Activated CD8-positive, alpha-beta memory T cell treated with anti-CD3 and anti-CD28 coated beads, Interleukin-2, amount 50 U/mL, for 48 hours (primary cell): ENCODE results near the gene ARHGEF17.

Experiments
- DNase-seq: peaks from one replicate; pipeline ENCODE4 v3.0.0-alpha.2; 2020

The ARHGEF17 gene

GRCh38 chr11:73360743-73361369 is 52.8 kb downstream of the ARHGEF17 start:
- DNase-seq: no peak

- DNase-seq: no peak
Observed at GRCh38 chr11:73361953-73362776, 54.1 kb downstream of the ARHGEF17 start.

GRCh38 chr11:73363147-73363546 is 55.1 kb downstream of the ARHGEF17 start:
- no peak for DNase-seq

- DNase-seq: no peak
Observed at GRCh38 chr11:73365352-73366264, 57.5 kb downstream of the ARHGEF17 start.

- no peak for DNase-seq
Observed at GRCh38 chr11:73366265-73366610, 58.2 kb downstream of the ARHGEF17 start.

- DNase-seq: no peak
Observed at GRCh38 chr11:73366953-73367352, 58.9 kb downstream of the ARHGEF17 start.

- peak; percentile 60 for DNase-seq
Observed at GRCh38 chr11:73367482-73368024, 59.5 kb downstream of the ARHGEF17 start.

- DNase-seq: no peak
Observed at GRCh38 chr11:73372375-73372993, 64.4 kb downstream of the ARHGEF17 start.

- DNase-seq: no peak
Observed at GRCh38 chr11:73374151-73374550, 66.1 kb downstream of the ARHGEF17 start.

- no peak for DNase-seq
Observed at GRCh38 chr11:73375830-73376159, 67.7 kb downstream of the ARHGEF17 start.

GRCh38 chr11:73376160-73376802 is 68.2 kb downstream of the ARHGEF17 start, which contains the start of gene RELT:
TSS of gene RELT (plus strand) at chr11:73376399. CDS start at chr11:73389137, 12,738 bp downstream.
- peak; percentile 99 for DNase-seq

- peak; percentile 82 for DNase-seq
Observed at GRCh38 chr11:73376803-73377629, 68.9 kb downstream of the ARHGEF17 start.

GRCh38 chr11:73379189-73379880 is 71.3 kb downstream of the ARHGEF17 start:
- DNase-seq: no peak

GRCh38 chr11:73380331-73380730 is 72.3 kb downstream of the ARHGEF17 start:
- DNase-seq: no peak

GRCh38 chr11:73380897-73381410 is 72.9 kb downstream of the ARHGEF17 start:
- no peak for DNase-seq

GRCh38 chr11:73381589-73381988 is 73.5 kb downstream of the ARHGEF17 start:
- no peak for DNase-seq

GRCh38 chr11:73382183-73382582 is 74.1 kb downstream of the ARHGEF17 start:
- no peak for DNase-seq

GRCh38 chr11:73382747-73383146 is 74.7 kb downstream of the ARHGEF17 start:
- no peak for DNase-seq

- no peak for DNase-seq
Observed at GRCh38 chr11:73383249-73384124, 75.4 kb downstream of the ARHGEF17 start.
